SU-DHL-6 (cell line): Measurements from ENCODE around the gene NINL.

Experiments used
- H2AFZ ChIP-seq: fragments of 200-600 bp; sonication (generic); 2 replicates; pipeline ENCODE4 v1.6.1; 2014; ENCODE audit warnings: low read depth, mild to moderate bottlenecking, moderate library complexity, mixed read lengths, antibody characterized with exemption, low read length; ENCODE audit not compliant: severe bottlenecking
- H3F3A ChIP-seq: fragments of 200-600 bp; shearing (Covaris generic); 2 replicates; pipeline ENCODE4 v1.6.0; 2016; ENCODE audit warnings: antibody characterized with exemption, mild to moderate bottlenecking; ENCODE audit not compliant: insufficient read depth
- H3K27ac ChIP-seq: fragments of 200-600 bp; sonication (generic); 2 replicates; pipeline ENCODE4 v1.5.1; 2016; ENCODE audit warnings: low read depth, mild to moderate bottlenecking, low read length, moderate library complexity, mixed read lengths
- H3K27me3 ChIP-seq: fragments of 200-600 bp; sonication (generic), shearing (Covaris generic); 2 replicates; pipeline ENCODE4 v1.6.0; 2014; ENCODE audit warnings: mild to moderate bottlenecking, low read length
- H3K36me3 ChIP-seq: fragments of 200-600 bp; sonication (generic); 2 replicates; pipeline ENCODE4 v1.6.1; 2014; ENCODE audit warnings: mild to moderate bottlenecking, low read length, mixed read lengths
- H3K4me2 ChIP-seq: fragments of 300-600, 200-600 bp; shearing (Covaris generic), sonication (generic); 2 replicates; pipeline ENCODE4 v1.6.0; 2014; ENCODE audit warnings: low read length, low read depth, mild to moderate bottlenecking; ENCODE audit not compliant: poor library complexity, severe bottlenecking
- H3K4me3 ChIP-seq: fragments of 200-600 bp; sonication (generic); 2 replicates; pipeline ENCODE4 v1.5.1; 2014; ENCODE audit warnings: antibody characterized with exemption, low read length, mild to moderate bottlenecking, mixed read lengths; ENCODE audit not compliant: insufficient read depth, poor library complexity, severe bottlenecking
- H3K79me2 ChIP-seq: fragments of 200-600 bp; sonication (generic); 2 replicates; pipeline ENCODE4 v1.6.1; 2014; ENCODE audit warnings: mild to moderate bottlenecking, low read length, moderate library complexity; ENCODE audit not compliant: insufficient read depth
- H3K9ac ChIP-seq: fragments of 200-600 bp; sonication (generic); 2 replicates; pipeline ENCODE4 v1.7.0; 2014; ENCODE audit warnings: mild to moderate bottlenecking, low read length
- H3K9me2 ChIP-seq: fragments of 200-600 bp; sonication (generic); replicated peaks from 2 replicates; pipeline ENCODE4 v1.6.1; 2014; ENCODE audit warnings: low read length; ENCODE audit not compliant: insufficient read depth
- H3K9me3 ChIP-seq: fragments of 200-600 bp; sonication (generic); 2 replicates; pipeline ENCODE4 v1.6.1; 2014; ENCODE audit warnings: low read length, mixed read lengths; ENCODE audit not compliant: insufficient read depth
- H4K20me1 ChIP-seq: fragments of 200-600 bp; sonication (generic); 2 replicates; pipeline ENCODE4 v1.6.1; 2014; ENCODE audit warnings: low read depth, mild to moderate bottlenecking, antibody characterized with exemption, low read length, moderate library complexity, mixed read lengths
- EZH2phosphoT487 ChIP-seq: fragments of 200-600 bp; sonication (generic), shearing (Covaris generic); conservative IDR thresholded peaks from 2 replicates; pipeline ENCODE4 v1.6.1; 2018; ENCODE audit warnings: mild to moderate bottlenecking, antibody characterized with exemption, low read length, moderate library complexity, mixed read lengths
- TF ChIP-seq, protein P1 (sequence below): fragments of 200-600 bp; sonication (generic); IDR thresholded peaks from one replicate; pipeline ENCODE4 v1.5.1; 2017; ENCODE audit warnings: antibody characterized with exemption, mild to moderate bottlenecking, low read length, moderate library complexity; ENCODE audit not compliant: insufficient read depth, poor library complexity, severe bottlenecking

NINL gene

GRCh38 chr20:25537890-25538289 lies 47.4 kb downstream of the NINL start:
- H3K4me2 ChIP-seq, result no peak overlapping the region
- no peaks in the 10 kb centered on the region for H4K20me1 ChIP-seq
- no peaks in the 10 kb centered on the region for H3K9me2 ChIP-seq
- H3K9me3 ChIP-seq, result no peaks in the 10 kb centered on the region
- H2AFZ ChIP-seq, result no peak overlapping the region
- H3K79me2 ChIP-seq, result no peaks in the 10 kb centered on the region
- no peak overlapping the region for H3K27ac ChIP-seq
- no peaks in the 10 kb centered on the region for H3K27me3 ChIP-seq
- no peaks in the 10 kb centered on the region for H3K36me3 ChIP-seq
- H3K4me3 ChIP-seq, result no peak overlapping the region
- no peak overlapping the region for H3K9ac ChIP-seq
- no peak for TF ChIP-seq EZH2phosphoT487
- TF ChIP-seq, protein P1, sequence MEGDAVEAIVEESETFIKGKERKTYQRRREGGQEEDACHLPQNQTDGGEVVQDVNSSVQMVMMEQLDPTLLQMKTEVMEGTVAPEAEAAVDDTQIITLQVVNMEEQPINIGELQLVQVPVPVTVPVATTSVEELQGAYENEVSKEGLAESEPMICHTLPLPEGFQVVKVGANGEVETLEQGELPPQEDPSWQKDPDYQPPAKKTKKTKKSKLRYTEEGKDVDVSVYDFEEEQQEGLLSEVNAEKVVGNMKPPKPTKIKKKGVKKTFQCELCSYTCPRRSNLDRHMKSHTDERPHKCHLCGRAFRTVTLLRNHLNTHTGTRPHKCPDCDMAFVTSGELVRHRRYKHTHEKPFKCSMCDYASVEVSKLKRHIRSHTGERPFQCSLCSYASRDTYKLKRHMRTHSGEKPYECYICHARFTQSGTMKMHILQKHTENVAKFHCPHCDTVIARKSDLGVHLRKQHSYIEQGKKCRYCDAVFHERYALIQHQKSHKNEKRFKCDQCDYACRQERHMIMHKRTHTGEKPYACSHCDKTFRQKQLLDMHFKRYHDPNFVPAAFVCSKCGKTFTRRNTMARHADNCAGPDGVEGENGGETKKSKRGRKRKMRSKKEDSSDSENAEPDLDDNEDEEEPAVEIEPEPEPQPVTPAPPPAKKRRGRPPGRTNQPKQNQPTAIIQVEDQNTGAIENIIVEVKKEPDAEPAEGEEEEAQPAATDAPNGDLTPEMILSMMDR, result no peak
- H3F3A ChIP-seq, result no peaks in the 10 kb centered on the region

GRCh38 chr20:25535762-25536161 lies 49.6 kb downstream of the NINL start:
- Histone ChIP-seq H3K4me3 (no peak overlapping the region), H3K27ac (no peak overlapping the region), H3K79me2 (no peaks in the 10 kb centered on the region), H3K9me2 (no peaks in the 10 kb centered on the region), H3K27me3 (no peaks in the 10 kb centered on the region), H2AFZ (no peak overlapping the region), H3K4me2 (no peak overlapping the region), H4K20me1 (no peaks in the 10 kb centered on the region), H3K36me3 (no peaks in the 10 kb centered on the region), H3F3A (no peaks in the 10 kb centered on the region), H3K9me3 (no peaks in the 10 kb centered on the region), H3K9ac (no peak overlapping the region)
- TF ChIP-seq, protein P1, result no peak
- no peak for TF ChIP-seq EZH2phosphoT487

DNA sequence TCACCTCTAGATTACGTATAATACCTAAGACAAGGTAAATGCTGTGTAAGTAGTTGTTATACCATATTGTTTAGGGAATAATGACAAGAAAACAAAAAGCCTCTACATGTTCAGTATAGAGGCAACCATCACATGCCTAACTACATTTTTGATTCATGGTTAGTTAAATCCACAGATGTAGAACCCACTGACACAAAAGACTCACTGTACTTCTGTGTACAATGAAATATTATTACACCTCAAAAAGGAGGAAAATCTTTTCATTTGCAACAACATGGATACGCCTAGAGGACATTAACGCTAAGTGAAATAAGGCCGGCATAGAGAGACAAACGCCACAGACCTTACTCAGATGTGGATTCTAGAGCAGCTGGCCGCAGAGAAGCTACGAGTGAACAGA lies 50.5 kb downstream of the NINL start:
- no peaks in the 10 kb centered on the region for H3K36me3 ChIP-seq
- no peaks in the 10 kb centered on the region for H3K9me3 ChIP-seq
- TF ChIP-seq, protein P1, result no peak
- no peak for TF ChIP-seq EZH2phosphoT487
- H3K27me3 ChIP-seq, result no peaks in the 10 kb centered on the region
- H3K4me3 ChIP-seq, result no peak overlapping the region
- no peak overlapping the region for H3K4me2 ChIP-seq
- H3F3A ChIP-seq, result no peaks in the 10 kb centered on the region
- H3K9ac ChIP-seq, result no peak overlapping the region
- H4K20me1 ChIP-seq, result no peaks in the 10 kb centered on the region
- no peaks in the 10 kb centered on the region for H3K9me2 ChIP-seq
- no peaks in the 10 kb centered on the region for H3K79me2 ChIP-seq
- no peak overlapping the region for H2AFZ ChIP-seq
- no peak overlapping the region for H3K27ac ChIP-seq
